ENCODE results near the gene CHTF18. TPM values are rescaled to one million over a fixed set of nuclear protein-coding genes. Genes with fewer than 3 reads are reported as not detected.

Gene CHTF18
- polyA plus RNA-seq (2013, experiment 1 of 2) = 6.2 TPM
- 6.0 TPM for polyA plus RNA-seq (2013, experiment 2 of 2)

DNA sequence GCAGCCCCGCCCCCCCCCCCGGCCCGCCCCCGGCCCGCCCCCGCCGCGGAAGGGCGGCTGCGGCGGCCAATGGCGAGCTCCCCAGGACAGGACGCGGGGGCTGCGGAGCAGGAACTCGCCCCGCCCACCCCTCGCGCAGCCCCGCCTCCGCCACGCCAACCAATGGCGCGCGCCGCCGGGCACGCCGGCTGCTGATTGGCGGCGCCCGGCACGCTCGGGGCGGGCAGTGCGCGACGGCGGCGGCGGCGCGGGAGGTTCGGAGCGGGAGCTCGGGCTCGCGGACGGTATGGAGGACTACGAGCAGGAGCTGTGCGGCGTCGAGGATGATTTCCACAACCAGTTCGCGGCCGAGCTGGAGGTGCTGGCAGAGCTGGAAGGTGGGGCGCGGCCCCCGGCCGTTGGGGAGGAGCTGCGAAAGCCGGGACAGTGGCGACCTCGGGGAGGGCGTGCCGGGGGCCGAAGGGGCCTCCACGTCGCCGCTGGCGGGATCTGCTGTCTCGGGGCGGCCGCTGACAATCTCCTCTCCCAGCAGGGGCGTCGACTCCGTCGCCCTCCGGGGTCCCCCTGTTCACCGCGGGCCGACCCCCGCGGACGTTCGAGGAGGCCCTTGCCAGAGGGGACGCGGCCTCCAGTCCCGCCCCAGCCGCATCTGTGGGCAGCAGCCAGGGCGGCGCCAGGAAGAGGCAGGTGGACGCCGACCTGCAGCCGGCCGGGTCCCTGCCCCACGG, at the start of gene CHTF18:
TSS of gene CHTF18 (plus strand) at position 222 of the 728 bp plus-strand sequence. CDS start at position 287, 65 bp downstream.
- H3K4me3 ChIP-seq (ENCODE audit: insufficient read depth in 1 of 2, low read depth in 1 of 2, low read length in 2 of 2) = peak within 1 kb of the TSS; percentile 91 to 95
- H4K91ac ChIP-seq (ENCODE audit: low read length) = peak within 1 kb of the TSS; percentile 47
- H3K14ac ChIP-seq (ENCODE audit: low read length in 2 of 2) = peak within 1 kb of the TSS in 1 of 2 experiments; percentile 88
- peak; percentile 87 for DNase-seq
- peak within 1 kb of the TSS; percentile 71 to 91 for H3K18ac ChIP-seq (ENCODE audit: low read depth in 1 of 2, low read length in 2 of 2)
- under 1% methylated on average over 74 of the region's 97 CpGs for WGBS
- H3K4me1 ChIP-seq (ENCODE audit: control insufficient read depth, insufficient read depth, low read depth, low read length) = peaks cover 33% of the 10 kb centered on the region
- H2BK5ac ChIP-seq (ENCODE audit: low read depth, low read length, poor library complexity, severe bottlenecking) = no peak within 1 kb of the TSS
- H3K27ac ChIP-seq (ENCODE audit: low read length, poor library complexity, severe bottlenecking) = no peak within 1 kb of the TSS
- H2BK12ac ChIP-seq (ENCODE audit: low read length in 2 of 2) = peak within 1 kb of the TSS in 1 of 2 experiments; percentile 24
- peak within 1 kb of the TSS; percentile 90 for H3K9ac ChIP-seq (ENCODE audit: low read length)
- H2AFZ ChIP-seq (ENCODE audit: low read depth, low read length) = peak within 1 kb of the TSS; percentile 56
- no peak within 1 kb of the TSS for H2BK120ac ChIP-seq (ENCODE audit: low read depth, low read length)
- peak within 1 kb of the TSS; percentile 95 for H3K4me2 ChIP-seq (ENCODE audit: low read length, poor library complexity, severe bottlenecking)
- H3K27me3 ChIP-seq (ENCODE audit: control insufficient read depth in 1 of 2, insufficient read depth in 1 of 2, low read length in 2 of 2) = peaks cover 0 to 2% of the 10 kb centered on the region in 2 experiments
- H3K79me1 ChIP-seq (replicated peaks; ENCODE audit: low read length, poor library complexity, severe bottlenecking) = peaks cover 39% of the 10 kb centered on the region
- peaks cover 8 to 81% of the 10 kb centered on the region in 2 experiments for H3K36me3 ChIP-seq (ENCODE audit: control insufficient read depth in 1 of 2, insufficient read depth in 2 of 2, low read depth in 1 of 2, low read length in 2 of 2)
- H2AK5ac ChIP-seq (ENCODE audit: low read length, severe bottlenecking) = no peak within 1 kb of the TSS
- peak within 1 kb of the TSS; percentile 23 to 30 for H3K23ac ChIP-seq (ENCODE audit: low read length in 2 of 2)
- peak within 1 kb of the TSS; percentile 30 for H2BK15ac ChIP-seq (ENCODE audit: low read depth, poor library complexity, severe bottlenecking)
- no peaks in the 10 kb centered on the region for H3K9me3 ChIP-seq (ENCODE audit: control insufficient read depth, low read length)
- H3K4ac ChIP-seq (ENCODE audit: low read depth in 1 of 2, low read length in 2 of 2) = peak within 1 kb of the TSS in 1 of 2 experiments; percentile 51
- peak within 1 kb of the TSS; percentile 75 for H4K8ac ChIP-seq (ENCODE audit: low read length)

DNA sequence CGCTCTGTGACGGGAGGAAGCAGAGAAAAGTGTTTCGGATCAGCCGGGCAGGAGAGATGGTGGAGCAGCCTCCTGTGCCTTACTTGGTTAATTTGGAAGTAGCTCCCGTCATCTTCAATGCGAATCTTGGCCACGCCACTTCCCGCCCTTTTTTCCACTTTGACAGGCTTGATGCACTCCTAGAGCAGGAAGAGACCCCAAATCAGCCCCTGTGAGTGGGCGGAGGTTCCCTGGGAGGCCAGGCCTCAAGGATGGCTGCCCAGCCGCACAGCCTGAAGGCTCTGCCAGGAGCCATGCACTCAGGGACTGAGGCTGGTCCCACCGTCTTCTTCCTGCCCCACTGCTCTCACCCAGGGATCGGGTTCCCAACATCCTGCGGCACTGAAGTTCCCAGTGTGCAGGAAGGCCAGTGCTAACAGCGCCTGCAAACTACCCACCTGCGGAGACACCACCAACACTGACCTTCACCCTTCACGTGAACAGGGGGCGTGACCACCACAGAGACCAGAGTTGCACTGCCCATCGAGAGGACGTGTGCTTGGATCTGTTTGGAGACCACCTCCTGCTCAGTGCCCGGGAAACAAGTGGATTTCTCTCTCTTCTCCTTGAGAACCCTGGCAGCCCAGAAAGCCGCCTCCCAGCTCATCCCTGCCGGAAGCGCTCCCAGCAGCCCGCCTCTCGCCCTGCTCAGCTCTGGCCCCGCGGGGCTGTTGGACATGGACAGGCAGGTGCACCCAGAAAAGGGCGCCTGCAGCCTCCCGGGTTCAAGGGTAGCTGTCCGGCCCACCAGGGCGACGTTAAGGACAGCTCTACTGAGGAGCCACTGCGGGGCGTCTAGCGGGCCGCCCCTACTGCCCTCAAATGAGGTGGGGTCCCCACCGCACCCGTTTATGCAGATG, 48.6 kb upstream of the CHTF18 start:
- H3K4me3 ChIP-seq (ENCODE audit: insufficient read depth in 1 of 2, low read depth in 1 of 2, low read length in 2 of 2) = peak overlapping the region; percentile 73 to 83
- H2BK12ac ChIP-seq (ENCODE audit: low read length in 2 of 2) = no peak overlapping the region
- DNase-seq = no peak
- no peak overlapping the region for H3K18ac ChIP-seq (ENCODE audit: low read depth in 1 of 2, low read length in 2 of 2)
- peaks cover 0 to 6% of the 10 kb centered on the region in 2 experiments for H3K27me3 ChIP-seq (ENCODE audit: control insufficient read depth in 1 of 2, insufficient read depth in 1 of 2, low read length in 2 of 2)
- H3K23ac ChIP-seq (ENCODE audit: low read length in 2 of 2) = no peak overlapping the region
- no peak overlapping the region for H4K8ac ChIP-seq (ENCODE audit: low read length)
- 66% methylated on average over 38 of the region's 38 CpGs for WGBS
- no peak overlapping the region for H2AFZ ChIP-seq (ENCODE audit: low read depth, low read length)
- H3K79me1 ChIP-seq (replicated peaks; ENCODE audit: low read length, poor library complexity, severe bottlenecking) = peaks cover 28% of the 10 kb centered on the region
- H3K36me3 ChIP-seq (ENCODE audit: control insufficient read depth in 1 of 2, insufficient read depth in 2 of 2, low read depth in 1 of 2, low read length in 2 of 2) = peaks cover 37 to 46% of the 10 kb centered on the region in 2 experiments
- no peak overlapping the region for H3K14ac ChIP-seq (ENCODE audit: low read length in 2 of 2)
- H3K4ac ChIP-seq (ENCODE audit: low read depth in 1 of 2, low read length in 2 of 2) = no peak overlapping the region
- peak overlapping the region; percentile 96 for H3K4me2 ChIP-seq (ENCODE audit: low read length, poor library complexity, severe bottlenecking)
- no peak overlapping the region for H3K27ac ChIP-seq (ENCODE audit: low read length, poor library complexity, severe bottlenecking)
- H4K91ac ChIP-seq (ENCODE audit: low read length) = no peak overlapping the region
- H2BK15ac ChIP-seq (ENCODE audit: low read depth, poor library complexity, severe bottlenecking) = peak overlapping the region; percentile 49
- H2BK5ac ChIP-seq (ENCODE audit: low read depth, low read length, poor library complexity, severe bottlenecking) = no peak overlapping the region
- H3K9ac ChIP-seq (ENCODE audit: low read length) = peak overlapping the region; percentile 89
- H2BK120ac ChIP-seq (ENCODE audit: low read depth, low read length) = no peak overlapping the region
- H2AK5ac ChIP-seq (ENCODE audit: low read length, severe bottlenecking) = no peak overlapping the region
- H3K4me1 ChIP-seq (ENCODE audit: control insufficient read depth, insufficient read depth, low read depth, low read length) = peaks cover 14% of the 10 kb centered on the region
- no peaks in the 10 kb centered on the region for H3K9me3 ChIP-seq (ENCODE audit: control insufficient read depth, low read length)

- H3K4me1 ChIP-seq (ENCODE audit: control insufficient read depth, insufficient read depth, low read depth, low read length) = peaks cover 14% of the 10 kb centered on the region
- peak overlapping the region; percentile 67 for H4K91ac ChIP-seq (ENCODE audit: low read length)
- no peak overlapping the region for H3K27ac ChIP-seq (ENCODE audit: low read length, poor library complexity, severe bottlenecking)
- 0% methylated on average over 20 of the region's 22 CpGs for WGBS
- peak overlapping the region; percentile 76 for H2AFZ ChIP-seq (ENCODE audit: low read depth, low read length)
- H3K79me1 ChIP-seq (replicated peaks; ENCODE audit: low read length, poor library complexity, severe bottlenecking) = peaks cover 27% of the 10 kb centered on the region
- peak overlapping the region in 1 of 2 experiments; percentile 49 for H3K23ac ChIP-seq (ENCODE audit: low read length in 2 of 2)
- H2BK12ac ChIP-seq (ENCODE audit: low read length in 2 of 2) = no peak overlapping the region
- no peaks in the 10 kb centered on the region for H3K9me3 ChIP-seq (ENCODE audit: control insufficient read depth, low read length)
- H3K36me3 ChIP-seq (ENCODE audit: control insufficient read depth in 1 of 2, insufficient read depth in 2 of 2, low read depth in 1 of 2, low read length in 2 of 2) = peaks cover 32 to 40% of the 10 kb centered on the region in 2 experiments
- DNase-seq = no peak
- H2BK5ac ChIP-seq (ENCODE audit: low read depth, low read length, poor library complexity, severe bottlenecking) = no peak overlapping the region
- H3K4me3 ChIP-seq (ENCODE audit: insufficient read depth in 1 of 2, low read depth in 1 of 2, low read length in 2 of 2) = peak overlapping the region; percentile 73 to 83
- peak overlapping the region; percentile 61 for H2BK120ac ChIP-seq (ENCODE audit: low read depth, low read length)
- H4K8ac ChIP-seq (ENCODE audit: low read length) = peak overlapping the region; percentile 94
- H2BK15ac ChIP-seq (ENCODE audit: low read depth, poor library complexity, severe bottlenecking) = peak overlapping the region; percentile 49
- peak overlapping the region; percentile 42 to 67 for H3K4ac ChIP-seq (ENCODE audit: low read depth in 1 of 2, low read length in 2 of 2)
- H3K14ac ChIP-seq (ENCODE audit: low read length in 2 of 2) = no peak overlapping the region
- no peak overlapping the region for H2AK5ac ChIP-seq (ENCODE audit: low read length, severe bottlenecking)
- H3K9ac ChIP-seq (ENCODE audit: low read length) = peak overlapping the region; percentile 89
- peak overlapping the region; percentile 6 to 70 for H3K18ac ChIP-seq (ENCODE audit: low read depth in 1 of 2, low read length in 2 of 2)
- peak overlapping the region; percentile 96 for H3K4me2 ChIP-seq (ENCODE audit: low read length, poor library complexity, severe bottlenecking)
- peaks cover 0 to 6% of the 10 kb centered on the region in 2 experiments for H3K27me3 ChIP-seq (ENCODE audit: control insufficient read depth in 1 of 2, insufficient read depth in 1 of 2, low read length in 2 of 2)
Observed at GRCh38 chr16:740459-740763, 48.0 kb upstream of the CHTF18 start.
